ENCODE results near the gene IER5.

DNA sequence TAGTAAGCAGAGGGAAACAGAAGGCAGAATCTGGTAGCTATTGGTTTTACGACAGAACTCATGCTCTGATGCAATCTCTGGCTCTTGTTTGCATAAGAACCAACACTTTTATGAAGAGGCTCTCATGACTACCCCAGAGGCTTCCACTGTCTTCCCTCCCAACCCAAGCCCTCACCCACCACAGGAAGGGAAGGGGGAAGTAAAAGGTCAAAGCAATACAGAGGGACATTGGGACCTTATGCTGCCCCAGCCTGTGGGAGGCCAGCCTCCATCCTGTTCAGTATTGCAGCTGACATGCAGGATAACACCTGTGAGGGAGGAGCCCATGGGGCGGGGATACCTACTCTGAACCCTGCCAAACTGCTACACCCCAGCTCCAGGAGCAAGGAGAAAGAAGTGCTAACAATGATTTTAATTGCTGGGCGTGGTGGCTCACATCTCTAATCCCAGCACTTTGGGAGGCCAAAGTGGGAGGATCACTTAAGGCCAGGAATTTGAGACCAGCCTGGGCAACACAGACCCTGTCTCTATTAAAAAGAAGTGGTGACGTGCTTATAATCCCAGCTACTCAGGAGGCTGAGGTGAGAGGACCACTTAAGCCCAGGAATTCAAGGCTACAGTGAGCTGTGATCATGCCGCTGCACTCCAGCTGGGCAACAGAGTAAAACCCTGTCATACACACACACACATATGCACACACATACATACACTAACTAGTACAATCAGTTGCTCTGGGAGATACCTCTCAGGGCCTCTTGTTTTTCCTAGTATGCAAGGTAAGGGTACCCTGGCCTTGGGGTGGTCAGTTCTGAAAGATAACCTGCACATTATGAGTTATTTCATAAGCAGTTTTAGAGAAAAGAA, 45.2 kb upstream of the IER5 start:
- TF ChIP-seq, protein P1, sequence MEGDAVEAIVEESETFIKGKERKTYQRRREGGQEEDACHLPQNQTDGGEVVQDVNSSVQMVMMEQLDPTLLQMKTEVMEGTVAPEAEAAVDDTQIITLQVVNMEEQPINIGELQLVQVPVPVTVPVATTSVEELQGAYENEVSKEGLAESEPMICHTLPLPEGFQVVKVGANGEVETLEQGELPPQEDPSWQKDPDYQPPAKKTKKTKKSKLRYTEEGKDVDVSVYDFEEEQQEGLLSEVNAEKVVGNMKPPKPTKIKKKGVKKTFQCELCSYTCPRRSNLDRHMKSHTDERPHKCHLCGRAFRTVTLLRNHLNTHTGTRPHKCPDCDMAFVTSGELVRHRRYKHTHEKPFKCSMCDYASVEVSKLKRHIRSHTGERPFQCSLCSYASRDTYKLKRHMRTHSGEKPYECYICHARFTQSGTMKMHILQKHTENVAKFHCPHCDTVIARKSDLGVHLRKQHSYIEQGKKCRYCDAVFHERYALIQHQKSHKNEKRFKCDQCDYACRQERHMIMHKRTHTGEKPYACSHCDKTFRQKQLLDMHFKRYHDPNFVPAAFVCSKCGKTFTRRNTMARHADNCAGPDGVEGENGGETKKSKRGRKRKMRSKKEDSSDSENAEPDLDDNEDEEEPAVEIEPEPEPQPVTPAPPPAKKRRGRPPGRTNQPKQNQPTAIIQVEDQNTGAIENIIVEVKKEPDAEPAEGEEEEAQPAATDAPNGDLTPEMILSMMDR (IDR thresholded peaks at IDR 0.05 in 2 of 3, conservative IDR thresholded peaks at IDR 0.05 in 1 of 3; ENCODE audit: borderline replicate concordance in 1 of 3, insufficient read depth in 1 of 3, low read depth in 2 of 3, low read length in 2 of 3): no peak
- no peak for TF ChIP-seq RAD21 (IDR thresholded peaks at IDR 0.05; ENCODE audit: low read depth)
- no peak for TF ChIP-seq SIN3A (IDR thresholded peaks at IDR 0.05; ENCODE audit: low read depth)
- TF ChIP-seq POLR2AphosphoS5 (IDR thresholded peaks at IDR 0.05; ENCODE audit: low read depth, low read length): no peak
- TF ChIP-seq YY1 (IDR thresholded peaks at IDR 0.05; ENCODE audit: extremely low read depth, insufficient replicate concordance, low read depth, low read length): no peak
- no peak for TF ChIP-seq POLR2A (IDR thresholded peaks at IDR 0.05; ENCODE audit: borderline replicate concordance, extremely low read depth, insufficient read depth, insufficient read length)
- TF ChIP-seq, protein P2, sequence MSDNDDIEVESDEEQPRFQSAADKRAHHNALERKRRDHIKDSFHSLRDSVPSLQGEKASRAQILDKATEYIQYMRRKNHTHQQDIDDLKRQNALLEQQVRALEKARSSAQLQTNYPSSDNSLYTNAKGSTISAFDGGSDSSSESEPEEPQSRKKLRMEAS (IDR thresholded peaks at IDR 0.05): no peak
- no peak for TF ChIP-seq EZH2 (IDR thresholded peaks at IDR 0.05)
